ENCODE measurements around the gene ANKH. TPM values are rescaled to one million over a fixed set of nuclear protein-coding genes. Genes with fewer than 3 reads are reported as not detected.
A peak's percentile ranks its signal among the peaks of the same experiment; 100 is the strongest.

Gene ANKH
- total and polyA plus RNA-seq, 2 experiments from 2014 or later: 27.6 to 29.9 TPM

DNA sequence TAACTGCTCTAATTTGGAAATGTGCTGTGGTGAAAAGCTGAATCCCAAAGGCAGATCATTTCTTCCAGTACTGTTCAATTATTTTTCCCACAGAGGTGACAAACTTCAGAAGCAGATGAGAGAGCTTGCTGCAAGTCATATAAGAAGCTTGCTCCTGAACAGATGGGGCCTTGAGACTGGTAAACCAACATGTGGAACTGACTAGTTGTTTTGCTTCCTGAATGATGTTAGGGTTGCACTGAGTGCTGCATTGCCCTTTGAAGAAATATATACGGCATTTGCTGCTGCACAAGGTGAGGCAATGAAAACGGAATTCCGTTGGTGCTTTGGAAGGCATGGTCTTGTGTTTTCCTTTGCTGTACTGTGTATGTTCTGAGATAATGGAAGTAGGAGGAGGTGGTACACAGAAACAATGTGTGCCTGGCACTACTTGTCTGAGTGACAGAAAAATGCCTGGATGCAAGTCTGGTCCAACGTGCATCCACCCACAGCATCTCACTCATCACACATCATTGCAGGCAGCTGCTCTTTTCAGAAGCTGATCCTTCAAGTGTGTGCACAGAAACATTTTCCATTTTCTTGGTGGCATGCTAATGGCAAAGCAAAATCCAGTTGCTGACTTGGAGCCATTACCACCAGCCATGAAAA lies 76.9 kb downstream of the ANKH start:
- Histone ChIP-seq H3K27me3 (no peaks in the 10 kb centered on the region), H3K9me3 (ENCODE audit: low read depth) (no peaks in the 10 kb centered on the region), H3K4me2 (no peak overlapping the region), H3K4me3 (no peak overlapping the region), H3K4me1 (ENCODE audit: insufficient read depth) (peaks cover 4% of the 10 kb centered on the region), H3K36me3 (replicated peaks; ENCODE audit: insufficient read depth, low read depth) (no peaks in the 10 kb centered on the region), H2AFZ (no peak overlapping the region), H3K9me2 (replicated peaks; ENCODE audit: insufficient read depth) (no peaks in the 10 kb centered on the region), H4K20me1 (ENCODE audit: insufficient read depth, poor library complexity, severe bottlenecking) (no peaks in the 10 kb centered on the region), H3K79me2 (no peaks in the 10 kb centered on the region), H3K27ac (no peak overlapping the region)
- TF ChIP-seq EZH2phosphoT487 (IDR thresholded peaks at IDR 0.05; ENCODE audit: low read depth, severe bottlenecking, unreplicated experiment) (no peak), EZH2 (IDR thresholded peaks at IDR 0.05; ENCODE audit: borderline replicate concordance) (no peak)
- TF ChIP-seq, protein P1, sequence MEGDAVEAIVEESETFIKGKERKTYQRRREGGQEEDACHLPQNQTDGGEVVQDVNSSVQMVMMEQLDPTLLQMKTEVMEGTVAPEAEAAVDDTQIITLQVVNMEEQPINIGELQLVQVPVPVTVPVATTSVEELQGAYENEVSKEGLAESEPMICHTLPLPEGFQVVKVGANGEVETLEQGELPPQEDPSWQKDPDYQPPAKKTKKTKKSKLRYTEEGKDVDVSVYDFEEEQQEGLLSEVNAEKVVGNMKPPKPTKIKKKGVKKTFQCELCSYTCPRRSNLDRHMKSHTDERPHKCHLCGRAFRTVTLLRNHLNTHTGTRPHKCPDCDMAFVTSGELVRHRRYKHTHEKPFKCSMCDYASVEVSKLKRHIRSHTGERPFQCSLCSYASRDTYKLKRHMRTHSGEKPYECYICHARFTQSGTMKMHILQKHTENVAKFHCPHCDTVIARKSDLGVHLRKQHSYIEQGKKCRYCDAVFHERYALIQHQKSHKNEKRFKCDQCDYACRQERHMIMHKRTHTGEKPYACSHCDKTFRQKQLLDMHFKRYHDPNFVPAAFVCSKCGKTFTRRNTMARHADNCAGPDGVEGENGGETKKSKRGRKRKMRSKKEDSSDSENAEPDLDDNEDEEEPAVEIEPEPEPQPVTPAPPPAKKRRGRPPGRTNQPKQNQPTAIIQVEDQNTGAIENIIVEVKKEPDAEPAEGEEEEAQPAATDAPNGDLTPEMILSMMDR (IDR thresholded peaks at IDR 0.05; ENCODE audit: poor library complexity): no peak
- WGBS (ENCODE audit: low lambda C conversion rate, missing lambda C conversion rate): 68% methylated on average over 4 of the region's 4 CpGs
- DNase-seq (ENCODE audit: low spot score): no peak

DNA sequence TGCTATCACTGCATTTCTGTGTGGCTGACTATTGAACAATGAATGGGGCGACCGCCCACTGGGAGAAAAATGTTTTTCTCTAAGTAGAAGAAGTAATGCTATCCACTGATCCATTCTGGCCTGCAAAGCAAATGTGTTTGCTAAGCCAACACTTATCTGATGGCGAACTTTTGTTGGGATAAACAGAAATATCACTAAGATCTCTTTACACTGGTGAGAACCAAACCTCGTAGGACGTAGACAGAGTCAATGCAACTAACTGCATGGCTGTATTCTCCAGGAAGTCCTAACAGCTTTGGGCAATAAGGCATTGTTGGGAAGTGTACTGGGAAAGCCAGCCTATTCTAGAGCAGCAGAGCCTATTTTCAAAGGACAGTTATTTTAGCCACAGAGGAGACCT lies 77.7 kb downstream of the ANKH start:
- no peak for DNase-seq (ENCODE audit: low spot score)
- Histone ChIP-seq H4K20me1 (ENCODE audit: insufficient read depth, poor library complexity, severe bottlenecking) (no peaks in the 10 kb centered on the region), H3K27ac (peak overlapping the region; percentile 5), H3K27me3 (no peaks in the 10 kb centered on the region), H3K4me1 (ENCODE audit: insufficient read depth) (peaks cover 4% of the 10 kb centered on the region), H3K9me3 (ENCODE audit: low read depth) (no peaks in the 10 kb centered on the region), H3K4me2 (no peak overlapping the region), H3K36me3 (replicated peaks; ENCODE audit: insufficient read depth, low read depth) (no peaks in the 10 kb centered on the region), H3K79me2 (no peaks in the 10 kb centered on the region), H3K4me3 (no peak overlapping the region), H3K9me2 (replicated peaks; ENCODE audit: insufficient read depth) (no peaks in the 10 kb centered on the region), H2AFZ (no peak overlapping the region)
- WGBS (ENCODE audit: low lambda C conversion rate, missing lambda C conversion rate): 76% methylated on average over 5 of the region's 5 CpGs
- no peak for TF ChIP-seq EZH2 (IDR thresholded peaks at IDR 0.05; ENCODE audit: borderline replicate concordance)
- no peak for TF ChIP-seq EZH2phosphoT487 (IDR thresholded peaks at IDR 0.05; ENCODE audit: low read depth, severe bottlenecking, unreplicated experiment)

GRCh38 chr5:14790911-14791310 lies 80.7 kb downstream of the ANKH start:
- TF ChIP-seq, protein P1 (IDR thresholded peaks at IDR 0.05; ENCODE audit: poor library complexity): no peak
- TF ChIP-seq EZH2phosphoT487 (IDR thresholded peaks at IDR 0.05; ENCODE audit: low read depth, severe bottlenecking, unreplicated experiment): no peak
- no peak for TF ChIP-seq EZH2 (IDR thresholded peaks at IDR 0.05; ENCODE audit: borderline replicate concordance)
- DNase-seq (ENCODE audit: low spot score): no peak
- Histone ChIP-seq H3K27me3 (no peaks in the 10 kb centered on the region), H3K4me3 (no peak overlapping the region), H3K36me3 (replicated peaks; ENCODE audit: insufficient read depth, low read depth) (no peaks in the 10 kb centered on the region), H3K9me3 (ENCODE audit: low read depth) (no peaks in the 10 kb centered on the region), H3K9me2 (replicated peaks; ENCODE audit: insufficient read depth) (no peaks in the 10 kb centered on the region), H3K4me1 (ENCODE audit: insufficient read depth) (peaks cover 4% of the 10 kb centered on the region), H3K27ac (peak overlapping the region; percentile 17), H4K20me1 (ENCODE audit: insufficient read depth, poor library complexity, severe bottlenecking) (no peaks in the 10 kb centered on the region), H2AFZ (no peak overlapping the region), H3K79me2 (no peaks in the 10 kb centered on the region), H3K4me2 (no peak overlapping the region)
- 88% methylated on average over 5 of the region's 5 CpGs for WGBS (ENCODE audit: low lambda C conversion rate, missing lambda C conversion rate)

- H3K9me2 ChIP-seq (replicated peaks; ENCODE audit: insufficient read depth): no peaks in the 10 kb centered on the region
- no peak for DNase-seq (ENCODE audit: low spot score)
- 80% methylated on average over 2 of the region's 2 CpGs for WGBS (ENCODE audit: low lambda C conversion rate, missing lambda C conversion rate)
- H3K4me2 ChIP-seq: no peak overlapping the region
- TF ChIP-seq EZH2phosphoT487 (IDR thresholded peaks at IDR 0.05; ENCODE audit: low read depth, severe bottlenecking, unreplicated experiment) (no peak), EZH2 (IDR thresholded peaks at IDR 0.05; ENCODE audit: borderline replicate concordance) (no peak)
- TF ChIP-seq, protein P1 (IDR thresholded peaks at IDR 0.05; ENCODE audit: poor library complexity): no peak
- H3K79me2 ChIP-seq: no peaks in the 10 kb centered on the region
- no peak overlapping the region for H2AFZ ChIP-seq
- H3K4me3 ChIP-seq: no peak overlapping the region
- H3K36me3 ChIP-seq (replicated peaks; ENCODE audit: insufficient read depth, low read depth): no peaks in the 10 kb centered on the region
- no peaks in the 10 kb centered on the region for H4K20me1 ChIP-seq (ENCODE audit: insufficient read depth, poor library complexity, severe bottlenecking)
- peak overlapping the region; percentile 17 for H3K27ac ChIP-seq
- no peaks in the 10 kb centered on the region for H3K9me3 ChIP-seq (ENCODE audit: low read depth)
- H3K4me1 ChIP-seq (ENCODE audit: insufficient read depth): peaks cover 4% of the 10 kb centered on the region
- no peaks in the 10 kb centered on the region for H3K27me3 ChIP-seq
Observed at GRCh38 chr5:14790220-14790619, 81.4 kb downstream of the ANKH start.
